ENCODE results near the gene CFAP77. TPM values are rescaled to one million over a fixed set of nuclear protein-coding genes. Genes with fewer than 3 reads are reported as not detected.

Gene CFAP77
- total RNA-seq, 8 experiments from 2014 or later: 0.21 to 7.9 (median 0.38) TPM; not detected in 3

- in situ Hi-C loops (cut with MboI; ENCODE audit: low pct_unique_long_range_greater_than_20kb in 2 of 9, low sequenced_read_pairs in 9 of 9, unreplicated experiment in 9 of 9): no loop called here
- 50 to 100% (median 77%) methylated on average over 2 to 3 of the region's 4 CpGs; no CpG with 5 or more reads in 6 of the 10 experiments for WGBS, 10 experiments
- Histone ChIP-seq H3K4me3 (no peak overlapping the region), H3K4me1 (replicated peaks in 1 of 2) (peaks cover 0 to 9% of the 10 kb centered on the region in 2 donors), H3K27ac (no peak overlapping the region)
- no peak for ATAC-seq (replicated peaks in 6 of 8)
Measured at GRCh38 chr9:132439153-132439552, 29.1 kb downstream of the CFAP77 start.

DNA sequence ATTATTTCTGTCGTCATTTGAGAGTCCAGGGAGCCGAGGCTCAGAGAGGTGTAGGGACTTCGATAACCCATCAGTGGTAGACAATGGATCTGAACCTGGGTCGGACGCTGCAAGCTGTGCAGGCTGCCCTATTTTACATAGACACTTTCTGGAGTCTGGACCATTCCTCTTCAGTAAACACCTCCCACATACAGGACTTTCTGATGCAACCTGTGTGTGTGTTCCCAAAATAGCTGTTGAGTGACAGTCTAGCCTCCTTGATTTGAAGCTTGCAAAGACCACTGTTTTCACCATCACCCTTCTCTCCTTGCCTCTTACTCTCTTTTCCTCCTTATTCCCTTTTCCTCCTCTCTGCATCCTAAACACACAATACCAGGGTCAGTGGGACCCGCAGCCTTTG lies 30.7 kb downstream of the CFAP77 start:
- H3K27ac ChIP-seq: no peak overlapping the region
- peaks cover 0 to 9% of the 10 kb centered on the region in 2 donors for H3K4me1 ChIP-seq (replicated peaks in 1 of 2)
- ATAC-seq (replicated peaks in 6 of 8): peak in 4 of 8 experiments; percentile 16 to 77 (median 40)
- 20 to 91% (median 60%) methylated on average over 1 to 6 of the region's 6 CpGs; no CpG with 5 or more reads in 3 of the 10 experiments for WGBS, 10 experiments
- H3K4me3 ChIP-seq: no peak overlapping the region
- in situ Hi-C loops (cut with MboI; ENCODE audit: low pct_unique_long_range_greater_than_20kb in 2 of 9, low sequenced_read_pairs in 9 of 9, unreplicated experiment in 9 of 9): no loop called here

DNA sequence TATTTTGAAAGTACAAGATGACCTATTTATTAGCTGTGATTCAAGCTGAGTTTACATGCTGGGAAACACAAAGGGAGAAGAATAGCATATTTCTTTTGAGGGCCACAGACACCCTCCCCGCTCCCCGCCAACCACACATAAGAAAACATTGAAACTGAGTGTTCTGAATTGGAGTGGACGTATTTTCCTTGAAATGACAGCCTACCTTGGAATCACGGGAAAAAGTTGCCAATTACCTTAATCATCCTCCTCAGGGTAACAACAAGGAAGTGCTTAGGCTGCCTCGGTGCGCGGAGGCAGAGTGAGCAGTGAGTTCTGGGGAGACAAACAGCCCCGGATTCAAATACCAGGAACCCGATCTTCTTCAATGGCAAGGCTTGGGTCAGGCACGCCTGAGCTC lies 31.4 kb downstream of the CFAP77 start:
- 16 to 95% (median 57%) methylated on average over 2 to 6 of the region's 10 CpGs; no CpG with 5 or more reads in 2 of the 10 experiments for WGBS, 10 experiments
- Histone ChIP-seq H3K4me3 (no peak overlapping the region), H3K4me1 (replicated peaks in 1 of 2) (peaks cover 0 to 9% of the 10 kb centered on the region in 2 donors), H3K27ac (no peak overlapping the region)
- in situ Hi-C loops (cut with MboI; ENCODE audit: low pct_unique_long_range_greater_than_20kb in 2 of 9, low sequenced_read_pairs in 9 of 9, unreplicated experiment in 9 of 9): no loop called here
- ATAC-seq (replicated peaks in 6 of 8): peak in 2 of 8 experiments; percentile 9 to 13

DNA sequence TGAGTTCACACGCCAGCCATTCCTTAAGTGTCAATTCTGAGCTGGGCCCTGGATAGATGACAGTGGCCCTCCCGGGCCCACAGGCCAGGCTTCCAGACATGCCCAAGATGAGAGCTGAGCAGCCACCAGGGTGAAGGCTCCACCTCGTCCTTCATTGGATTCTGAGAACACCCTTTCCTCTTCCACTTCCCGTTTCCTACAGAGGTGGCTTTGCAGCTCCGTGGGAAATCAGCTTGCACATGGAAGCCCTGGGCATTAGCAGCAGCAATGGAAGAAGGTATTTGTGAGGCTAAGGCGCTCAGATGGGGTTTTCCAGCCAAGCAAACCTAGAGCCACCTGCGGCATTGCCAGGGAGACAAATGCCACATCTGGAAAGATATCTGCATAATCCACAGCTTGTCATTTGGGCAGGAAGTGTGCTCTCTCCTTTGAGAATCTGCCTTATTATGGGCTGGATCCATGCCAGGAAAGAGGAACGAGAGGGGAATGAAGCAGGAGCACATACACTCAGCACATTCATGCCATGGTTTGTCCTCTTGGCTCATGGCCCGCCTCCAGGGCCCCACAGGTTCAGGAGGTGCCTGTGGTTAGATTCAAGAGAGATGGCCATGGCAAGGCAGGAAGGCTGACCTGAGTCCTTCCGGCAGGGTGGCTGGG lies 34.1 kb downstream of the CFAP77 start:
- peak in 1 of 8 experiments; percentile 59 for ATAC-seq (replicated peaks in 6 of 8)
- Histone ChIP-seq H3K4me3 (no peak overlapping the region), H3K4me1 (replicated peaks in 1 of 2) (peaks cover 0 to 12% of the 10 kb centered on the region in 2 donors), H3K27ac (no peak overlapping the region)
- WGBS, 10 experiments: 20 to 100% (median 61%) methylated on average over 1 to 8 of the region's 10 CpGs; no CpG with 5 or more reads in 3 of the 10 experiments
- in situ Hi-C loops (cut with MboI; ENCODE audit: low pct_unique_long_range_greater_than_20kb in 2 of 9, low sequenced_read_pairs in 9 of 9, unreplicated experiment in 9 of 9): no loop called here

- Histone ChIP-seq H3K4me1 (replicated peaks in 1 of 2) (peaks cover 0 to 3% of the 10 kb centered on the region in 2 donors), H3K27ac (no peak overlapping the region), H3K4me3 (no peak overlapping the region)
- in situ Hi-C loops (cut with MboI; ENCODE audit: low pct_unique_long_range_greater_than_20kb in 2 of 9, low sequenced_read_pairs in 9 of 9, unreplicated experiment in 9 of 9): no loop called here
- WGBS, 10 experiments: 100% methylated on average over 2 to 3 of the region's 3 CpGs; no CpG with 5 or more reads in 8 of the 10 experiments
- ATAC-seq (replicated peaks in 6 of 8): no peak
Measured at GRCh38 chr9:132446887-132447286, 36.9 kb downstream of the CFAP77 start.

- WGBS, 10 experiments: 17 to 80% (median 54%) methylated on average over 1 to 11 of the region's 20 CpGs; no CpG with 5 or more reads in 3 of the 10 experiments
- no peak overlapping the region for H3K4me3 ChIP-seq
- ATAC-seq (replicated peaks in 6 of 8): peak in 5 of 8 experiments; percentile 19 to 65 (median 32)
- H3K4me1 ChIP-seq (replicated peaks in 1 of 2): peaks cover 0 to 3% of the 10 kb centered on the region in 2 donors
- no peak overlapping the region for H3K27ac ChIP-seq
- in situ Hi-C loops (cut with MboI; ENCODE audit: low pct_unique_long_range_greater_than_20kb in 2 of 9, low sequenced_read_pairs in 9 of 9, unreplicated experiment in 9 of 9): no loop called here
Measured at GRCh38 chr9:132447346-132447745, 37.3 kb downstream of the CFAP77 start.

- WGBS, 10 experiments: 61 to 100% (median 84%) methylated on average over 1 to 4 of the region's 4 CpGs; no CpG with 5 or more reads in 3 of the 10 experiments
- Histone ChIP-seq H3K4me1 (replicated peaks in 1 of 2) (peaks cover 0 to 7% of the 10 kb centered on the region in 2 donors), H3K4me3 (no peak overlapping the region), H3K27ac (no peak overlapping the region)
- in situ Hi-C loops (cut with MboI; ENCODE audit: low pct_unique_long_range_greater_than_20kb in 2 of 9, low sequenced_read_pairs in 9 of 9, unreplicated experiment in 9 of 9): no loop called here
- peak in 2 of 8 experiments; percentile 8 to 45 for ATAC-seq (replicated peaks in 6 of 8)
Measured at GRCh38 chr9:132447902-132448301, 37.9 kb downstream of the CFAP77 start.

GRCh38 chr9:132451276-132451675 lies 41.3 kb downstream of the CFAP77 start:
- Histone ChIP-seq H3K4me3 (no peak overlapping the region), H3K4me1 (replicated peaks in 1 of 2) (peaks cover 3 to 18% of the 10 kb centered on the region in 2 donors), H3K27ac (no peak overlapping the region)
- in situ Hi-C loops (cut with MboI; ENCODE audit: low pct_unique_long_range_greater_than_20kb in 2 of 9, low sequenced_read_pairs in 9 of 9, unreplicated experiment in 9 of 9): no loop called here
- 17 to 100% (median 80%) methylated on average over 1 to 6 of the region's 10 CpGs; no CpG with 5 or more reads in 3 of the 10 experiments for whole genome bisulfite sequencing, 10 experiments
- no peak for ATAC-seq (replicated peaks in 6 of 8)

DNA sequence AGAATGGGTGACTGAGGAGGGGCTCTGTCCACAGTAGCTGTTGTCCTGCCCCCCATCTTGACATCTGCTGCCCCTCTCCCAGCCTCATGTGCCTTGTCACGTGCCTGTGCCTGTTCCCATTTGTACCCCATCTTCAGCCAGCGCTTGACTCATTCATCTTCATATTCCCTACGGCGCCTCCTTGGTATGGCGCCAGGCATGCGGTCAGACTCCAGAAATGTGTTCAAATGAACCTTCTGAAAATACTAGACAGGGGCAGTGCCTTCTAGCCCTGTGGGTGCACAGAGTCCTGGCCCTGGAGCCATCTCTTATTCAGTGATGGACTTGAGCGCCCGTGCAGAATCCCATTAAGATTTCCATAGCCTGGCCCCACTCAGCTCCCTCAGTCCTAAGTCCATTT lies 46.2 kb downstream of the CFAP77 start:
- in situ Hi-C loops (cut with MboI; ENCODE audit: low pct_unique_long_range_greater_than_20kb in 2 of 9, low sequenced_read_pairs in 9 of 9, unreplicated experiment in 9 of 9): no loop called here
- 65 to 100% (median 96%) methylated on average over 1 to 6 of the region's 8 CpGs; no CpG with 5 or more reads in 4 of the 10 experiments for WGBS, 10 experiments

GRCh38 chr9:132457504-132458236 lies 47.7 kb downstream of the CFAP77 start:
- peak in 5 of 8 experiments; percentile 73 to 81 (median 76) for ATAC-seq (replicated peaks in 6 of 8)
- H3K27ac ChIP-seq: peak overlapping the region; percentile 27 to 88
- 2 to 37% (median 16%) methylated on average over 3 to 26 of the region's 36 CpGs; no CpG with 5 or more reads in 1 of the 10 experiments for WGBS, 10 experiments
- H3K4me1 ChIP-seq (replicated peaks in 1 of 2): peaks cover 44 to 60% of the 10 kb centered on the region in 2 donors
- in situ Hi-C loops (cut with MboI; ENCODE audit: low pct_unique_long_range_greater_than_20kb in 2 of 9, low sequenced_read_pairs in 9 of 9, unreplicated experiment in 9 of 9): no loop called here
- no peak overlapping the region for H3K4me3 ChIP-seq

More for the DNA sequence above, 46.2 kb downstream of the CFAP77 start:
- Histone ChIP-seq H3K27ac (peak overlapping the region; percentile 36 to 66), H3K4me3 (no peak overlapping the region), H3K4me1 (replicated peaks in 1 of 2) (peaks cover 33 to 48% of the 10 kb centered on the region in 2 donors)
- ATAC-seq (replicated peaks in 6 of 8): no peak

DNA sequence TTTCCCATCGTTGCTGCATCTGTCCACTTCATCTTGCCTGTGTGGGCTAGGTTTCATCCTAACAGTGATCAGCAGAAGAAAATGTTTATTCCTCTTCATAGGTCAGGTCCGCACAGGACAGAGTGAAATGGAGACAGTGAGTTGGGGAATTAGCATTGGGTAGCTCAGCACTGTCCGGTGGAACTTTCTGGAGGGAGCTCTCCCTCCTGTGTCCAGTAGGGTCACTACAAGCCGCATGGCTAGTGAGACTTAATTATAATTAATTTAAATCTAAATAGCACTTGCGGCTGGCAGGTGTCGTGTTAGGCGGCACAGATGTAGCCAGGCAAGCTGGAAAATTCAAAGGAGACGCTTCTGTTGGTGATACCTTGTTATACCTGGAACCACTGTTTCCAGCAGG lies 48.4 kb downstream of the CFAP77 start:
- no peak for ATAC-seq (replicated peaks in 6 of 8)
- in situ Hi-C loops (cut with MboI; ENCODE audit: low pct_unique_long_range_greater_than_20kb in 2 of 9, low sequenced_read_pairs in 9 of 9, unreplicated experiment in 9 of 9): no loop called here
- no peak overlapping the region for H3K4me3 ChIP-seq
- peaks cover 44 to 64% of the 10 kb centered on the region in 2 donors for H3K4me1 ChIP-seq (replicated peaks in 1 of 2)
- 67 to 100% (median 91%) methylated on average over 1 to 6 of the region's 8 CpGs; no CpG with 5 or more reads in 3 of the 10 experiments for WGBS, 10 experiments
- H3K27ac ChIP-seq: peak overlapping the region in 1 of 2 donors; percentile 88

GRCh38 chr9:132459661-132460060 lies 49.6 kb downstream of the CFAP77 start:
- in situ Hi-C loops (cut with MboI; ENCODE audit: low pct_unique_long_range_greater_than_20kb in 2 of 9, low sequenced_read_pairs in 9 of 9, unreplicated experiment in 9 of 9): no loop called here
- no peak for ATAC-seq (replicated peaks in 6 of 8)
- 60 to 100% (median 100%) methylated on average over 1 to 6 of the region's 7 CpGs; no CpG with 5 or more reads in 4 of the 10 experiments for WGBS, 10 experiments
- H3K27ac ChIP-seq: no peak overlapping the region
- H3K4me3 ChIP-seq: no peak overlapping the region
- peaks cover 55 to 73% of the 10 kb centered on the region in 2 donors for H3K4me1 ChIP-seq (replicated peaks in 1 of 2)

- H3K4me3 ChIP-seq: no peak overlapping the region
- H3K4me1 ChIP-seq (replicated peaks in 1 of 2): peaks cover 60 to 77% of the 10 kb centered on the region in 2 donors
- 11 to 100% (median 83%) methylated on average over 1 to 2 of the region's 2 CpGs; no CpG with 5 or more reads in 2 of the 10 experiments for WGBS, 10 experiments
- no peak overlapping the region for H3K27ac ChIP-seq
- ATAC-seq (replicated peaks in 6 of 8): no peak
- in situ Hi-C loops (cut with MboI; ENCODE audit: low pct_unique_long_range_greater_than_20kb in 2 of 9, low sequenced_read_pairs in 9 of 9, unreplicated experiment in 9 of 9): no loop called here
Measured at GRCh38 chr9:132460240-132460639, 50.2 kb downstream of the CFAP77 start.

Data from motor neuron (in vitro differentiated cells).